ENCODE results near the gene BICDL1. TPM values are rescaled to one million over a fixed set of nuclear protein-coding genes. Genes with fewer than 3 reads are reported as not detected.

BICDL1 gene
- total and polyA plus RNA-seq, 2 of the 4 experiments (the other 2 are of a cell fraction), result not detected

DNA sequence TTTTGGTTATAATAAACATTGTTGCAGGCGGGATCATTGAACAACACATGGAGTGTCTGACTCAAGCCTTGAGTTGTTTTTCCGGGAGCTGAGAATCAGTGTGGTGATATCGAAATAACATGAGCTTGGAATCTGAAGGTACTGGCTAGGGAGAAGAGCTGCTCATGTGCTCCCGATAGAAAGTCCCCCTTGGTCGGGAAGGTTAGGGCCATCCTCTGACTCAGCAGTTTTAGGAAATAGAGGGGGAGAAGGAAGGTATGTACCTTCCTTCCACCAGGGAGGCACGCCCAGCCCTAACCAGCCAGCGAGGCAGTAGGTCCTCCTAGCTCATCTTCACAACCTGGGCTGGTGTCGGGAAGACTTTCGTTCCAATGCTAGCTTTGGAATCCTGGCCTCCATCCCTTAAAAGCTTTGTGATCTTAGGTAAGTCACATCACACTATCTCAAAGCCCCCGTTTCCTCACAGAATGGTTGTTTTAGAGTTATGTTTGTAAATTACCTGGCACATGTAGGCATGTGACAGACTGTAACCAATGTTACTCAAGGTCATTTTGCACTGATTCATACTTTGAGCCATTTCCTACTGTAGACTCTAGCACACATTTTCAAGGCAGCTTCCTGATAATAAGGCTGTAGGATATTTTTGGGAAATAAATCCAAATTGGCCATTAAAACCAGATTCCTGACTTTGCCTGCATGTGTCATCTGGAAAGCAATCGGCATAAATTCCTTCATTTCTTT is 129.5 kb downstream of the BICDL1 start:
- Histone ChIP-seq H3K9me3 (ENCODE audit: control insufficient read depth, insufficient read depth, low read length) (no peaks in the 10 kb centered on the region), H3K9ac (ENCODE audit: low read depth, low read length) (peak overlapping the region; percentile 11; the same call in 1 of the 2 replicates), H2BK15ac (ENCODE audit: low read depth, low read length) (peak overlapping the region; percentile 62; the same call in 2 of the 3 replicates), H3K14ac (replicated peaks; ENCODE audit: low read depth, low read length) (peak overlapping the region; percentile 50), H2AFZ (replicated peaks; ENCODE audit: low read length, poor library complexity) (peak overlapping the region; percentile 17), H4K91ac (ENCODE audit: insufficient read depth, low read depth, low read length) (peak overlapping the region; percentile 78), H2AK5ac (ENCODE audit: low read depth, low read length) (peak overlapping the region; percentile 92), H2AK9ac (replicated peaks; ENCODE audit: low read depth, low read length, poor library complexity) (peak overlapping the region; percentile 85), H2BK5ac (ENCODE audit: low read depth, low read length, poor library complexity, severe bottlenecking) (peak overlapping the region; percentile 93), H2BK120ac (ENCODE audit: low read depth, low read length) (peak overlapping the region; percentile 70), H2BK20ac (ENCODE audit: low read depth, low read length) (peak overlapping the region; percentile 68; the same call in 1 of the 2 replicates), H3K36me3 (ENCODE audit: control insufficient read depth, insufficient read depth, low read length) (peaks cover 7% of the 10 kb centered on the region; the same call in 1 of the 2 replicates), H3K4me3 (ENCODE audit: insufficient read depth, low read depth, low read length) (peak overlapping the region; percentile 95), H3K23ac (ENCODE audit: low read depth, low read length) (peak overlapping the region; percentile 61), H4K8ac (ENCODE audit: low read depth in 2 of 2, low read length in 2 of 2) (peak overlapping the region in 1 of 2 experiments; percentile 69; a peak in 2 of 4 replicates), H3K4ac (ENCODE audit: low read depth, low read length) (peak overlapping the region; percentile 84), H3K4me1 (ENCODE audit: control insufficient read depth, insufficient read depth, low read length) (peaks cover 23% of the 10 kb centered on the region), H3K9me1 (ENCODE audit: insufficient read depth, low read length) (peaks cover 32% of the 10 kb centered on the region), H3K27ac (ENCODE audit: insufficient read depth, low read length) (peak overlapping the region; percentile 62; the same call in 1 of the 2 replicates), H3K27me3 (ENCODE audit: control insufficient read depth, insufficient read depth, low read length) (no peaks in the 10 kb centered on the region), H3K56ac (ENCODE audit: extremely low read depth, insufficient read depth, low read length) (peak overlapping the region; percentile 7; the same call in 1 of the 2 replicates), H3K4me2 (ENCODE audit: low read depth, low read length) (peak overlapping the region; percentile 94), H4K5ac (ENCODE audit: low read depth, low read length) (peak overlapping the region; percentile 10), H3K79me1 (ENCODE audit: low read depth in 1 of 2, low read length in 2 of 2) (peaks cover 19 to 58% of the 10 kb centered on the region in 2 experiments), H4K20me1 (ENCODE audit: insufficient read depth, low read length) (peaks cover 37% of the 10 kb centered on the region), H3K18ac (ENCODE audit: low read depth, low read length) (peak overlapping the region; percentile 90)
- intact Hi-C loops (cut with micrococcal nuclease) (no loop called here), dilution Hi-C loops (cut with HindIII; ENCODE audit: low sequenced_read_pairs, unreplicated experiment) (no loop called here), in situ Hi-C loops (cut with MboI; ENCODE audit: low sequenced_read_pairs) (loop anchor here (25.0 kb wide), 1 partner anchor 1756 kb away; the partner anchor contains the start of gene TAOK3)
- ATAC-seq (ENCODE audit: low read depth) (no peak), DNase-seq (peak; percentile 67)
- 20% methylated on average over 2 of the region's 11 CpGs; no CpG with 5 or more reads in 1 of the 2 experiments for WGBS, 2 experiments (ENCODE audit: extremely low coverage in 2 of 2, insufficient read length in 1 of 2)
- BruUV-seq (replicated peaks), result no TSS peak
- POLR2A ChIA-PET (ENCODE audit: unreplicated experiment), result interaction anchor here (1.0 kb wide), 1 partner anchor 83 kb away, joined by 5 read pairs; the partner anchor contains the start of gene RPLP0
- CTCF ChIA-PET, result interaction anchor here (1.2 kb wide), 1 partner anchor 31 kb away, joined by 4 read pairs; no protein-coding TSS in a partner anchor
- TF ChIP-seq RAD21 (IDR thresholded peaks at IDR 0.05; ENCODE audit: low read length) (no peak), MAZ (IDR thresholded peaks at IDR 0.05; ENCODE audit: borderline replicate concordance, low read depth, low read length) (no peak), RFX5 (IDR thresholded peaks at IDR 0.05; ENCODE audit: low read depth, low read length) (no peak), MXI1 (IDR thresholded peaks at IDR 0.05; ENCODE audit: borderline replicate concordance, low read depth, low read length) (peak; percentile 79; the same call in 1 of the 2 replicates), POLR2A (IDR thresholded peaks at IDR 0.05; ENCODE audit: low read depth, low read length) (no peak), CTCF (conservative IDR thresholded peaks at IDR 0.05; ENCODE audit: low read depth, low read length) (no peak), RCOR1 (IDR thresholded peaks at IDR 0.05; ENCODE audit: insufficient replicate concordance, low read length) (no peak), CHD1 (IDR thresholded peaks at IDR 0.05; ENCODE audit: low read depth, low read length) (no peak), BHLHE40 (IDR thresholded peaks at IDR 0.05; ENCODE audit: low read depth, low read length) (0 out of 2 replicates have a peak, but pooled peaks have one; percentile 28), MAFK (IDR thresholded peaks at IDR 0.05; ENCODE audit: low read depth, low read length) (peak; percentile 92), CEBPB (IDR thresholded peaks at IDR 0.05; ENCODE audit: low read depth, low read length) (0 out of 2 replicates have a peak, but pooled peaks have one; percentile 10)
- TF ChIP-seq, protein P1, sequence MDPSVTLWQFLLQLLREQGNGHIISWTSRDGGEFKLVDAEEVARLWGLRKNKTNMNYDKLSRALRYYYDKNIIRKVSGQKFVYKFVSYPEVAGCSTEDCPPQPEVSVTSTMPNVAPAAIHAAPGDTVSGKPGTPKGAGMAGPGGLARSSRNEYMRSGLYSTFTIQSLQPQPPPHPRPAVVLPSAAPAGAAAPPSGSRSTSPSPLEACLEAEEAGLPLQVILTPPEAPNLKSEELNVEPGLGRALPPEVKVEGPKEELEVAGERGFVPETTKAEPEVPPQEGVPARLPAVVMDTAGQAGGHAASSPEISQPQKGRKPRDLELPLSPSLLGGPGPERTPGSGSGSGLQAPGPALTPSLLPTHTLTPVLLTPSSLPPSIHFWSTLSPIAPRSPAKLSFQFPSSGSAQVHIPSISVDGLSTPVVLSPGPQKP (IDR thresholded peaks at IDR 0.05; ENCODE audit: borderline replicate concordance, low read depth, low read length), result no peak
- TF ChIP-seq, protein P2, sequence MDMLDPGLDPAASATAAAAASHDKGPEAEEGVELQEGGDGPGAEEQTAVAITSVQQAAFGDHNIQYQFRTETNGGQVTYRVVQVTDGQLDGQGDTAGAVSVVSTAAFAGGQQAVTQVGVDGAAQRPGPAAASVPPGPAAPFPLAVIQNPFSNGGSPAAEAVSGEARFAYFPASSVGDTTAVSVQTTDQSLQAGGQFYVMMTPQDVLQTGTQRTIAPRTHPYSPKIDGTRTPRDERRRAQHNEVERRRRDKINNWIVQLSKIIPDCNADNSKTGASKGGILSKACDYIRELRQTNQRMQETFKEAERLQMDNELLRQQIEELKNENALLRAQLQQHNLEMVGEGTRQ (IDR thresholded peaks at IDR 0.05; ENCODE audit: low read depth, low read length), result peak; percentile 50; the same call in 1 of the 2 replicates

Data from IMR-90 (cell line).